ENCODE measurements around the gene ASTN1. TPM values are rescaled to one million over a fixed set of nuclear protein-coding genes. Genes with fewer than 3 reads are reported as not detected.

ASTN1 gene
- total RNA-seq, 2 experiments from 2014 or later, result not detected

DNA sequence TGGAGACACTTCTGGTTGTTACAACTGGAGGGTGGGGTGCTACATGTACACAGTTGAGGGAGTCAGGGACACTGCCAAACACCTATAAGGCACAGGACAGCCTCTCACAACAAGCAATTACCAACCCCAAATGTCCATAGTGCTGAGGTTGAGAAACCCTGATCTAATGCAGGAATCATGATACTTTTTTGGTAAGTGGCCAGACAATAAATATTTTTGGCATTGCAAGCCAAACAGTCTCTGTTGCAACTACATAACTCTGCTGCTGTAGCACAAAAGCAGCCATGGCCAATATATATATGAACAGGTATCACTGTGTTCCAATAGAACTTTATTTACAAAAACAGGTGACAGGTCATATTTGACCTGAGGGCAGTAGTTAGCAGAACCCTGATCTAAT is 177.5 kb downstream of the ASTN1 start:
- Histone ChIP-seq H3K9me3 (ENCODE audit: low read length) (no peaks in the 10 kb centered on the region), H3K79me2 (ENCODE audit: insufficient read depth, low read depth, low read length) (no peaks in the 10 kb centered on the region), H3K4me3 (ENCODE audit: low read depth, low read length, poor library complexity, severe bottlenecking) (no peak overlapping the region), H3K4me1 (ENCODE audit: insufficient read depth, low read length, poor library complexity, severe bottlenecking) (no peaks in the 10 kb centered on the region), H2AFZ (ENCODE audit: low read length) (no peak overlapping the region), H3K4me2 (ENCODE audit: low read length) (no peak overlapping the region), H3K36me3 (ENCODE audit: insufficient read depth, low read length) (no peaks in the 10 kb centered on the region), H3K9me2 (ENCODE audit: insufficient read depth, low read length) (no peaks in the 10 kb centered on the region), H4K20me1 (ENCODE audit: insufficient read depth, low read length) (no peaks in the 10 kb centered on the region), H3K27ac (ENCODE audit: low read depth, low read length, poor library complexity, severe bottlenecking) (no peak overlapping the region)
- TF ChIP-seq EZH2phosphoT487 (IDR thresholded peaks at IDR 0.05; ENCODE audit: borderline replicate concordance, low read depth, low read length), result no peak
- TF ChIP-seq CTCF (conservative IDR thresholded peaks at IDR 0.05; ENCODE audit: low read length), result no peak
- BruUV-seq (replicated peaks), result no TSS peak
- ChIA-PET CTCF (ENCODE audit: unreplicated experiment) (interaction anchor here (0.6 kb wide), 1 partner anchor 39 kb away, joined by 3 read pairs; no protein-coding TSS in a partner anchor), POLR2A (interaction anchor here (0.7 kb wide), 1 partner anchor 9 kb away, joined by 3 read pairs; no protein-coding TSS in a partner anchor)
- intact Hi-C loops (cut with micrococcal nuclease; ENCODE audit: unreplicated experiment), result no loop called here
- DNase-seq (ENCODE audit: low spot score), result no peak

- ChIA-PET CTCF (ENCODE audit: unreplicated experiment) (no interaction called here), POLR2A (no interaction called here)
- Histone ChIP-seq H3K36me3 (ENCODE audit: insufficient read depth, low read length) (no peaks in the 10 kb centered on the region), H2AFZ (ENCODE audit: low read length) (no peak overlapping the region), H3K4me1 (ENCODE audit: insufficient read depth, low read length, poor library complexity, severe bottlenecking) (no peaks in the 10 kb centered on the region), H3K4me2 (ENCODE audit: low read length) (no peak overlapping the region), H3K27ac (ENCODE audit: low read depth, low read length, poor library complexity, severe bottlenecking) (no peak overlapping the region), H3K9me2 (ENCODE audit: insufficient read depth, low read length) (no peaks in the 10 kb centered on the region), H3K4me3 (ENCODE audit: low read depth, low read length, poor library complexity, severe bottlenecking) (no peak overlapping the region), H3K9me3 (ENCODE audit: low read length) (no peaks in the 10 kb centered on the region), H3K79me2 (ENCODE audit: insufficient read depth, low read depth, low read length) (no peaks in the 10 kb centered on the region), H4K20me1 (ENCODE audit: insufficient read depth, low read length) (no peaks in the 10 kb centered on the region)
- BruUV-seq (replicated peaks), result no TSS peak
- no peak for DNase-seq (ENCODE audit: low spot score)
- no peak for TF ChIP-seq EZH2phosphoT487 (IDR thresholded peaks at IDR 0.05; ENCODE audit: borderline replicate concordance, low read depth, low read length)
- TF ChIP-seq CTCF (conservative IDR thresholded peaks at IDR 0.05; ENCODE audit: low read length), result no peak
- intact Hi-C loops (cut with micrococcal nuclease; ENCODE audit: unreplicated experiment), result no loop called here
Measured at GRCh38 chr1:176983731-176984130, 180.8 kb downstream of the ASTN1 start.

DNA sequence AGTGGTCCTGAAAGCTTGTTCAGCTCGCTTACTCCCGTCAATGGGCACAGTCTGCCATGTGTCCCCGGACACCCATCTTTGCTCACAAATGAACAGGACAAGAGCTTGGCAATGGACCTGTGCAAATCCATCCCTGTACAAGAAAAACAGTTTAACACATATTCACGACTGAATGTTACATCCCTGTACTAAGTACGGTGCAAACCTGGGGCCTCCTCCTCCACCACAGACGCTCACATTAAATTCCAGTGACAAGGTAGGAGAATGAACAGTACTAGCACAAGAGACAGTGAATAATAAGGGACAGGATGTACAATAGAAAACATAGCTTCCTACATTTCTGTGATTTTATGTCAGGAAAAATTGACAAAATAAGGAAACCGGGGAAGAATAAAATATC is 187.7 kb downstream of the ASTN1 start:
- intact Hi-C loops (cut with micrococcal nuclease; ENCODE audit: unreplicated experiment), result no loop called here
- Histone ChIP-seq H3K9me2 (ENCODE audit: insufficient read depth, low read length) (no peaks in the 10 kb centered on the region), H3K4me3 (ENCODE audit: low read depth, low read length, poor library complexity, severe bottlenecking) (no peak overlapping the region), H4K20me1 (ENCODE audit: insufficient read depth, low read length) (no peaks in the 10 kb centered on the region), H2AFZ (ENCODE audit: low read length) (no peak overlapping the region), H3K79me2 (ENCODE audit: insufficient read depth, low read depth, low read length) (no peaks in the 10 kb centered on the region), H3K4me2 (ENCODE audit: low read length) (no peak overlapping the region), H3K9me3 (ENCODE audit: low read length) (no peaks in the 10 kb centered on the region), H3K4me1 (ENCODE audit: insufficient read depth, low read length, poor library complexity, severe bottlenecking) (no peaks in the 10 kb centered on the region), H3K27ac (ENCODE audit: low read depth, low read length, poor library complexity, severe bottlenecking) (no peak overlapping the region), H3K36me3 (ENCODE audit: insufficient read depth, low read length) (no peaks in the 10 kb centered on the region)
- BruUV-seq (replicated peaks), result no TSS peak
- CTCF ChIA-PET (ENCODE audit: unreplicated experiment), result no interaction called here
- no peak for TF ChIP-seq EZH2phosphoT487 (IDR thresholded peaks at IDR 0.05; ENCODE audit: borderline replicate concordance, low read depth, low read length)
- TF ChIP-seq CTCF (conservative IDR thresholded peaks at IDR 0.05; ENCODE audit: low read length), result no peak
- POLR2A ChIA-PET, result no interaction called here
- no peak for DNase-seq (ENCODE audit: low spot score)

Data from OCI-LY7 (cell line).